Activated naive CD4-positive, alpha-beta T cell treated with anti-CD3 and anti-CD28 coated beads, Interleukin-2, amount 50 U/mL, for 24 hours (primary cell): ENCODE measurements around the gene GPER1.
"Not testable (repeated sequence)": the region's sequence is repeated elsewhere in the genome, so short reads cannot be mapped to it uniquely, and the experiment has no call there.

ENCODE experiments used
- H3K27ac Mint-ChIP-seq: one replicate; pipeline ENCODE4 v1.8.0; 2021; ENCODE audit warnings: mild to moderate bottlenecking, mixed read lengths
- H3K27me3 Mint-ChIP-seq: one replicate; pipeline ENCODE4 v1.8.0; 2021; ENCODE audit warnings: mixed read lengths
- H3K36me3 Mint-ChIP-seq: one replicate; pipeline ENCODE4 v1.8.0; 2021; ENCODE audit warnings: mixed read lengths
- H3K4me1 Mint-ChIP-seq: one replicate; pipeline ENCODE4 v1.8.0; 2021; ENCODE audit warnings: mixed read lengths
- H3K4me3 Mint-ChIP-seq: one replicate; pipeline ENCODE4 v1.8.0; 2021; ENCODE audit warnings: mild to moderate bottlenecking, mixed read lengths
- H3K9me3 Mint-ChIP-seq: one replicate; pipeline ENCODE4 v1.8.0; 2021; ENCODE audit warnings: mixed read lengths

GPER1 gene

DNA sequence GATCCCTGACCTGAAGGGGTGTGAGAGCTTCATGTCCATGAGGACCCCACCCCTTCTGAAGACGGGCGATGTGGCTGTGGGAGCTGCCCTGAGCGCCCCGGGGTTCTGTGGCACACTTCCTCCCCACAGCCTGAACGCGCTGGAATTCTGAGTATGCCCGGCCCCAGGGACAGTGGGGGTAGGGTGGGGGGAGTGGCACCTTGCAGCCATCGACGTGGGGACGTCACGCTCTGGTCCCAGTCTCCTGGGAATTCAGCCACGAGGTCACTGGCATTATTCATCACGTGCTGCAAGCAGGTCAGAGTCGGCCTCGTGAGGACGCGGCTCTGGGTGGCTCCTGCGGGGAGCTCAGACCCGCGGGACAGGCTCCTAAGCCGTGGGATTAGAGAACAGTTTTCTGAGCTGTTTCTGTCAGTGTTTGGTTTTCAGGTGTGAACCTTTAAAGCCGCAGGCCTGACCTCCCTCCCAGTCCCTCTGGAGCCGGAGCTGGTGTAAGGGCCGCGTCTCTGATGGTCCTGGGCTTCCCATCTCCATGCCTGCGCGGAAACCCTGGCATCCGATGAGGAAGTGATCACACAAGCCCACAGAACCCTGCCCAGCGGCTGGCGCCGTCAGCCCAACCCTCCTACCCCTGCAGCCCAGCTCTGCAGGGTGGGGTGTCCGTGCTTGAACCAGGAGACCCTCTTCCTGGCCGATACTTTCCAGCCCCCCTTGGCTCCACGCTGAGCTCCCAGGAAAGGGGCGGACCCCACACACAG is 27.4 kb upstream of the GPER1 start:
- no peaks in the 10 kb centered on the region for H3K9me3 Mint-ChIP-seq
- H3K4me1 Mint-ChIP-seq, result peaks cover 16% of the 10 kb centered on the region
- H3K4me3 Mint-ChIP-seq, result no peak overlapping the region
- no peak overlapping the region for H3K27ac Mint-ChIP-seq
- no peaks in the 10 kb centered on the region for H3K27me3 Mint-ChIP-seq
- no peaks in the 10 kb centered on the region for H3K36me3 Mint-ChIP-seq

DNA sequence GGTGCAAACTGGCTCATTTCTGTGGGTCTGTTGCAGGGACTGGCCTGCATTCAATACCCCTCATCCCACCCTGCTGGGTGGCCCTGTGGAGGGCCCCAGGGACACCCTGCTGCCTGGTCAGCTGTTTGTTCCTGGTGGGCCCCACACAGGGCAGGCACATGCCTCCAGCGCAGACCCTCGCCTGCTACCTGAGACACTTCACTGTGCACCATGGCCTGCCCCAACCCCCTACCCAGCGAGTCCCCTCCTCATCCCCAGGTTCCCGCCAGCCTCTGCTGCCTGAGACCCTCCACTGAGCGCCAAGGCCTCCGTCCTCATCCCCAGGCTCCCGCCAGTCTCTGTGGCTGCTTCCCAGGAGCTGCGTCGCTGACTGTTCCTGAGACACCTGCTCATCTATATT is 26.7 kb upstream of the GPER1 start:
- Mint-ChIP-seq H3K27me3 (no peaks in the 10 kb centered on the region), H3K4me1 (peaks cover 9% of the 10 kb centered on the region), H3K36me3 (no peaks in the 10 kb centered on the region), H3K27ac (no peak overlapping the region), H3K4me3 (no peak overlapping the region), H3K9me3 (no peaks in the 10 kb centered on the region)

DNA sequence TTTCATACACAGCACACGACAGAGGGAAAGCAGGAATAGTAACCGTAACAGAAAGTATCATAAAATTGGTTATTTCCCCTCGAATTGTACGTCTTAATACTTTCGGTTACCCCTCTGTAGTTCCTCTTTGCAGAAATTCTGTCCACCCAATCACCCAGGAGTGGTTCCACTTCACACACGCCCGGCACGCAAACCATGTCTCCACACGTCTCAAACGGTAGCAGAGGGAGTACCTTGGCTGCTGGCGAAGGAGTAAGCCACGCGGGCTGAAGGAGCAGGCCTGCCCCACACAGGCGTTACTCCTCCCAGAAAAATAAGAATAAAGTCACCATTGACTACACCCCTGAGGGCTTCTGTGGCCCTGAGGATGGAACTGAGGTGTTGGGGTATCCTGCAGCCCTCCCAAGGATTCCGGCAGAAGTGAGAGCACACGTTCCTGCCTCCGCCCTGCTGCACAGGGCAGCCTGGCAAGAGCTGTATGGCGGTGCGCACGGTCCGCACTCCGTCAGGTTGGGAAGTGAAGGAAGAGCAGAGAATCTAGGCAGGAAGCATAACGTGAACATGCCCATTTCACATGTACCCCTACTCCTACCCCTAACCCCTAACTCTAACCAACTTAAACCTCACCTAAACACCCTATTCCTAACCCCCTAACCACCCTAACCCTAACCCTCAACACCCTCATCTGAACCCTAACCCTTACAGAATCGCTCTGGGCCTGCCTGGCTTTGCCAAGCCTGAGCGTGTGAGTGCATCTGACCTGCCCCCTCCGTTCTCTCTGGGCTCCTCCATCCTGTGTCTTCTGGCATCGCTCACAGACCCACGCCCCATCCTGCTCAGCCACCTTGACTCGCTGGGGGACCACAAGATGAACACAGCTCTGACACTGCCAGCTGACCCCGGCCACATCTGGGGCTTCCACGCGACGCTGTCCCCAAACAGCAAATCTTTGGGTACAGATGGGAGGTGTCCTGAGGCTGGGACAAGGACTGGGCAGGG is 25.3 kb upstream of the GPER1 start:
- Mint-ChIP-seq H3K4me3 (no peak overlapping the region), H3K9me3 (no peaks in the 10 kb centered on the region), H3K27me3 (no peaks in the 10 kb centered on the region), H3K4me1 (peaks cover 9% of the 10 kb centered on the region), H3K36me3 (no peaks in the 10 kb centered on the region), H3K27ac (no peak overlapping the region)

DNA sequence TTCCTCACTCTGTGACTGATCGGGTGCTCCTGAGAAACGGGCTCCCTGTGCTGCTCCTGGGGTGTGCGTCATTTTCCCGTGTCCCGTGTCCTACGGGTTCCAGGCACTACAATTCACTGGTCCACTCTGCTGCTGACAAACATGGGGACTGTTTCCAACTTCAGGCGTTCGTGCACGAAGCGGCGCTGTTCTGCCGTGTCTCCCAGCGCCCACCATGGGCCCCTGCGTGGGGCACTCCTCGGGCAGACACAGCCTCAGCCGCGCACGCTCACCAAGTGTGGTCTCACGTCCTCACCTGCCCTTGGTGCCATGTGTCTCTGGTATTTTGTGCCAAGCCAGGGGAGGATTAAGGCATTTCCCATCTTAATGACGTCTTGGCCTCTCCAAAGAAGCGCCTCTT is 24.6 kb upstream of the GPER1 start:
- Mint-ChIP-seq H3K4me1 (peaks cover 9% of the 10 kb centered on the region), H3K27me3 (no peaks in the 10 kb centered on the region), H3K27ac (no peak overlapping the region), H3K36me3 (no peaks in the 10 kb centered on the region), H3K4me3 (no peak overlapping the region), H3K9me3 (no peaks in the 10 kb centered on the region)

DNA sequence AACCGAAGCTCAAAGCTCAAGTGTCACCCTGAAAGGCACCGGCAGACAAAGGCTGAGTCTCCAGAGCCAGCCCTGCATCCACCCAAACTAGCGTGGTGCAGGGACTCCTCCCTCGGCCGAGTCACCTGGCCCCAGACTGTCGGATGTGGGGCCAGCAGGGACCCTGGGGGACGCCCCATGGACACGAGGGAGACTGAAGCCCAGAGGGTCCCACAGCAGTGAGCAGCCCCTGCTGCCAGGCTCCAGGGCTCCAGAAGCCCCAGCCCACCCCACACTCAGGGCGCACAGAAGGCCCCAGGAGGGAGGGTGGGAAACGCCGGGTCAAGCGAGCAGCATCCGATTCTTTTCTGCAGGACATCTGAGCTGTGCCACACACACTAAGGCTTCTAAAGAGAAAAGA is 23.3 kb upstream of the GPER1 start:
- peaks cover 4% of the 10 kb centered on the region for H3K4me1 Mint-ChIP-seq
- no peaks in the 10 kb centered on the region for H3K36me3 Mint-ChIP-seq
- no peak overlapping the region for H3K27ac Mint-ChIP-seq
- H3K4me3 Mint-ChIP-seq, result no peak overlapping the region
- H3K9me3 Mint-ChIP-seq, result no peaks in the 10 kb centered on the region
- no peaks in the 10 kb centered on the region for H3K27me3 Mint-ChIP-seq

DNA sequence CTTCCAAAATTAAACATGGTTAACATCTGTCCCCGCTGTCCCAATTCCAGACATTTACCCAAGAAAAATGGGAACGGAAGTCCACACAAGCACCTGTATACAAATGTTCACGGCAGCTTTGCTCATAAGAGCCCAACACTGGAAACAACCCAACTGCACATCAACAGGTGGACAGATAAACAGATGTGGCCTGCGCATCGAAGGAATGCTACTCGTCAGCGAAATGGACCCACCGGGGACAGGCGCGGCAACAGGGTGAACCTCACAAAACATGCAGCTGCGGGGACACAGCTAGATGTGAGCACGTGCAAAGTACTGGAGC is 22.7 kb upstream of the GPER1 start:
- Mint-ChIP-seq H3K9me3 (no peaks in the 10 kb centered on the region), H3K4me3 (peak overlapping the region; percentile 65), H3K27me3 (no peaks in the 10 kb centered on the region), H3K27ac (no peak overlapping the region), H3K4me1 (peaks cover 4% of the 10 kb centered on the region), H3K36me3 (no peaks in the 10 kb centered on the region)

DNA sequence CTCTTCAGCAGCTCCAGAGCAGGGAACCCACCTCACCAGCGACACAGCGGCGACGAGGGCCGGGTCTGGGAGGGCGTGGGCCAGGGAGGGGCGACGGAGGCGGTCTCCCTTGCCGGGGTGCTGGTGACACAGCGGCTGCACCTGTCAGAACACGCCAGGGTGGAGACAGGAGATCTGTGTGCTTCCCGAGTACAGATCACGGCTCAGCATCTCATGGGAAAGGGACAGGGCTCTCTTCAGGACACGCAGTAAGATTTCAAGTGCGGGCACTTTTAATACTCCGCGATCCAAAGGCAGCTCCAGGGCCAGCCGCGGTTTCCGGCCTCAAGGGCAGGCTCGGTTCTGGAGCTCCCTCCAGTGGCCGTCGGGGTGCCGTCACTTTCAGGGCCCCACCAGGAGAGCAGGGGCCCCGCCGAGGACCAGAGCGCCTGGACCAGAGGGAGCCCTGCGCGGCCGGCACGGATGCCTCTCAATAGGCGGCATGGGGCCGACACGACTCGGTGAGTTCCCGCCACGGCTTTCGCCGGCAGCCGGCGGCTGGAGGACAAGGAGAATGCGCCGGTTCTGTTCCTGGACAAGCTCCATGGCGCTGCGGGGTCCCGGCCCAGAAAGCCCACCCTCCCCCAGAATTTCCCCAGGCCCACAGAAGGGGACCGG is 22.2 kb upstream of the GPER1 start:
- Mint-ChIP-seq H3K9me3 (no peaks in the 10 kb centered on the region), H3K27ac (no peak overlapping the region), H3K4me1 (peaks cover 4% of the 10 kb centered on the region), H3K27me3 (no peaks in the 10 kb centered on the region), H3K4me3 (peak overlapping the region; percentile 65), H3K36me3 (no peaks in the 10 kb centered on the region)

DNA sequence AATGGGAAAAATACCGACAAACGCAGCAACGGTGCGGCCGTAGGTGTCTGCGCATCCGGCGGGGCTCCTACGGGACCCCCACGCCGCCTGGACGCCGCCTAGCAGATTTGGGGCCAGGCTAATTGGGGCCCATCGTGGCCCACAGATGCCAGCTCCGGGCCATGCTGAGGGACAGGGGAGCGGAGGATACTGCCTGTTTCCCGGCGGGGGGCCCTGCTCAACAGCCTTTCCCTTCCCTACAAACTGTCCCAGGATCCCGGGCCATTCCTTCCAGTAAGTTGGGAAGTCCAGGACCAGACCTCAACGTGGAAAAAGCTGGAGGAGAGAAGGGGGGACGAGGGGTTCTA is 21.7 kb upstream of the GPER1 start:
- no peaks in the 10 kb centered on the region for H3K27me3 Mint-ChIP-seq
- peaks cover 4% of the 10 kb centered on the region for H3K4me1 Mint-ChIP-seq
- no peaks in the 10 kb centered on the region for H3K36me3 Mint-ChIP-seq
- no peak overlapping the region for H3K27ac Mint-ChIP-seq
- no peaks in the 10 kb centered on the region for H3K9me3 Mint-ChIP-seq
- no peak overlapping the region for H3K4me3 Mint-ChIP-seq

DNA sequence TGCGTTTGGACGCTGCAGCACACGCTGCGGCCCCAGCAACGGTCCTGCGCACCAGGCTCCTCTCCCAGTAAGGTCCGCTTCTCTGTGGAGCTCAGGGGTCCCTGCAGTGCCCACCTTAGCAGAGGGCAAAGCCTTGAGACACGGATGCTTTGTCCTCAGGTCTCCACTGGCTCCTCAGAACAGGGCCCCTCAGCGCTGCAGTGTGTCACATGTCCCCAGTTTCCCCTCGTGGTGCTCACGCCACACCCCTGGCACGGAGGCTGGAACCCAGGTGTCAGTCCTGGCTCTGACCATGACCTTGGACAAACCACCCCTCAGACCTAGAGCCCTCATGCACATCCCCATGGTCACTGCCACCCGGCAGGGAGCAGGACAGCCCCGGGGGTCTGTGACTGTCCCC is 19.9 kb upstream of the GPER1 start:
- H3K9me3 Mint-ChIP-seq, result no peaks in the 10 kb centered on the region
- H3K36me3 Mint-ChIP-seq, result no peaks in the 10 kb centered on the region
- H3K4me3 Mint-ChIP-seq, result no peak overlapping the region
- H3K4me1 Mint-ChIP-seq, result peaks cover 4% of the 10 kb centered on the region
- H3K27me3 Mint-ChIP-seq, result no peaks in the 10 kb centered on the region
- no peak overlapping the region for H3K27ac Mint-ChIP-seq

DNA sequence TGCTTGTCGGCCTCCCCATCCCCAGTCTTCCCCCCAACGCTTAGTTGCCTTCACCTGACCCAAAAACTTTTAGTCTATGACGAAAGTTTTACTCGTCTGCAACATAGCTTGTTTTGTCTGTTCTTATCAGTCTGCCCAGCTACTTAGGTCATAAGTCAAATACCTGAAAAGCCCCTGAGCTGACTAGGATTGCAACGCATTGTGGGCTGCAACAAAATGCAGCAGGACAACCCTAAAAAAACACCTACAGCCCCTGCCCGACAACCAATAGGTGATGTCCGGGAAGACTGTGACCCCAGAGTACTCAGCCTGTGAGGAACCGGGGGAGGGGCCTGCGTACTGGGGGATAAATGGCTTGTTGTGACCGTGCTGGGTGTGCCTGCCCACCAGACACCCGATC is 19.3 kb upstream of the GPER1 start:
- Mint-ChIP-seq H3K36me3 (no peaks in the 10 kb centered on the region), H3K4me3 (no peak overlapping the region), H3K27ac (no peak overlapping the region), H3K9me3 (no peaks in the 10 kb centered on the region), H3K27me3 (no peaks in the 10 kb centered on the region), H3K4me1 (peaks cover 4% of the 10 kb centered on the region)

DNA sequence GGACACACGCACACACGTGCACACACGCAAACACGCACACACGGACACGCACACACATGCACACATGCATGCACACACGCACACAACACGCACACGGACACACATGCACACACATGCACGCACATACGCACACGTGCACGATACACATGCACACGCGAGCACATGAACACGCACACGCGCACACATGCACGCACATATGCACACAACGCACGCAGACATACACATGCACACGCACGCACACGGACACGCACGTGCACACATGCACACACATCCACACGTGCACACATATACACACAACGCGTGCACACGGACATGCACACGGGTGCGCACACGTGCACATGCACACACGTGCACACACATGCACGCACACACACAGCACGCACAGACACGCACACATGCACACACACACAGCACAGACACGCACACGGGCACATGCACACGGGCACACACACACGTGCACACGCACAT is 17.3 kb upstream of the GPER1 start:
- no peaks in the 10 kb centered on the region for H3K27me3 Mint-ChIP-seq
- no peak overlapping the region for H3K27ac Mint-ChIP-seq
- no peak overlapping the region for H3K4me3 Mint-ChIP-seq
- H3K9me3 Mint-ChIP-seq, result no peaks in the 10 kb centered on the region
- H3K4me1 Mint-ChIP-seq, result no peaks in the 10 kb centered on the region
- H3K36me3 Mint-ChIP-seq, result no peaks in the 10 kb centered on the region

DNA sequence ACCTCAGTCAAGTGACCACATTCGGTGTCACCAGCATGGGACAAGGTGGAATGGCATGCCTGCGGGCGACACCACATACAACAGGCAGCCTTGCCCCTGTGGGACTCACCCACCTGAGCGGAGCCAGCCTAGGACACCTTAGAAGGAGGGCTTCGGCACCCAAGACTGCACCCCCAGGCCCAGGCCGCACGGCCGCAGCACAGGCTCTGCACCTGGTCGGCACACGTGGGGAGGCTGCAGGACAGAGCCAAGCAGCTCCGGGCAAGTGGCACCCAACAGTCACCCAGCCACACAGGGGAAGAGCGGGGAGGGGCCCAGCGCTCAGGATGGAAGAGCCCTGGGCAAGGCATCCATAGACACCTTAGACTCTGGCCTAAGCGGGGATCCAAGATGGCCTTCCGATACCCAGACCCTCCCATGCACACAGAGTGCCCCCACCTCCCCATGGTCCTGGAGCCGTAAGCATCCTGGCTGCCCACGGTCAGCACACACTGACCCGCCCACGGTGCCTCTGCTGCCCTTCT is 16.1 kb upstream of the GPER1 start:
- no peaks in the 10 kb centered on the region for H3K36me3 Mint-ChIP-seq
- no peak overlapping the region for H3K4me3 Mint-ChIP-seq
- H3K27ac Mint-ChIP-seq, result no peak overlapping the region
- H3K27me3 Mint-ChIP-seq, result no peaks in the 10 kb centered on the region
- no peaks in the 10 kb centered on the region for H3K4me1 Mint-ChIP-seq
- H3K9me3 Mint-ChIP-seq, result no peaks in the 10 kb centered on the region

DNA sequence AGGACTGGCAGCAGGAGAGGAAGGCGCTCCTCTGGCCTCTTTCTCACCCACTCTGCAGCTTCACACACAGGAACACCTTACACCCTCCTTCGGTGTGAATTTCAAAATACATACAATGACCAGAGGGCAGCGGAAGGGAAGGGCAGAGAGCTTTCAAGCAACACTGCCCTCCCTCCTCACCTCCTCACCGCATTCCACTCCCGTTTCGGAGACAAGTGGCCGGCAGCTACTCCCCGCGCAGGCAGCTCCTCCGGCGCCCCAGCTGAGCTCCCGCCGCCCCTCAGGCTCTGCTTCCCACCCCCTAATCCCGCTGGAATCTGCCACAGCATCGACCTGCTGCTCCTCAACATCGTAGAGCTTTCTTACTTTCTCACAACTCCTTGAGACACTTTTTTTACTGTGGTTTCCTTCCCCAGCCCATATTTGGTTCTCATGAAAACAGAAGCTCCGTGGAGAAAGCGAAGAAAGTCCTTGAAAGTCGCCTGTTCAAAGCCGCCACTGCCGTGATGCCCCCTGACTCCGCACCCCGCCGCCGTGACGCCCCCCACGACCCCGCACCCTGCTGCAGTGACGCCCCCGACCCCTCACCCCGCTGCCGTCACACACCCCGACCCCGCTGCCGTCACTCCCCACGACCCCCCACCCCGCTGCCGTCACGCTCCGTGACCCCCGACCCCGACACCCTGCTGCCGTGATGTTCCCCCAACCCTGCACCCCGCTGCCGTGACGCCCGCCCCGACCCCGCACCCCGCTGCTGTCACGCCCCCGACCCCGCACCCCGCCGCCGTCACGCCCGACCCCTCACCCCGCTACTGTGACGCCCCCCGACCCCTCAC is 14.6 kb upstream of the GPER1 start:
- Mint-ChIP-seq H3K4me3 (no peak overlapping the region), H3K27me3 (no peaks in the 10 kb centered on the region), H3K9me3 (no peaks in the 10 kb centered on the region), H3K27ac (peak overlapping the region; percentile 30), H3K4me1 (no peaks in the 10 kb centered on the region), H3K36me3 (no peaks in the 10 kb centered on the region)

DNA sequence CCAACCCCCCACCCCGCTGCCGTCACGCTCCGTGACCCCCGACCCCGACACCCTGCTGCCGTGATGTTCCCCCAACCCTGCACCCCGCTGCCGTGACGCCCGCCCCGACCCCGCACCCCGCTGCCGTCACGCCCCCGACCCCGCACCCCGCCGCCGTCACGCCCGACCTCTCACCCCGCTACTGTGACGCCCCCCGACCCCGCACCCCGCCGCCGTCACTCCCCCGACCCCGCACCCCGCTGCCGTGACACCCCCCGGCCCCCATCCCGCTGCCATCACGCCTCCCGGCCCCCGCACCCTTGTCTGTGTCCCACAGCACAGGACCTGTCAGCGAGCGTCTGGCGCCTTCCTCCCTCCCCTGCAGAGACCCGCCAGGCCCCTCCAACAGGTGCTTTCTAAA is 13.9 kb upstream of the GPER1 start:
- not testable (repeated sequence) for H3K27me3 Mint-ChIP-seq, H3K4me1 Mint-ChIP-seq, H3K36me3 Mint-ChIP-seq, H3K4me3 Mint-ChIP-seq, H3K9me3 Mint-ChIP-seq, H3K27ac Mint-ChIP-seq
